Superior temporal gyrus (tissue), 1 donor: ENCODE data around the gene TSC2.
"Not testable (repeated sequence)": the region's sequence is repeated elsewhere in the genome, so short reads cannot be mapped to it uniquely, and the experiment has no call there.

Source experiments
- DNase-seq: peaks from one replicate; pipeline ENCODE4 v3.0.0-alpha.2; 2016; ENCODE audit errors: extremely low spot score

TSC2 gene

GRCh38 chr16:2104464-2104863 is 56.7 kb downstream of the TSC2 start:
- not testable (repeated sequence) for DNase-seq

- DNase-seq = not testable (repeated sequence)
These were observed 57.5 kb downstream of the TSC2 start for GRCh38 chr16:2105291-2105690.

GRCh38 chr16:2105769-2106168 is 58.0 kb downstream of the TSC2 start:
- DNase-seq = not testable (repeated sequence)

DNA sequence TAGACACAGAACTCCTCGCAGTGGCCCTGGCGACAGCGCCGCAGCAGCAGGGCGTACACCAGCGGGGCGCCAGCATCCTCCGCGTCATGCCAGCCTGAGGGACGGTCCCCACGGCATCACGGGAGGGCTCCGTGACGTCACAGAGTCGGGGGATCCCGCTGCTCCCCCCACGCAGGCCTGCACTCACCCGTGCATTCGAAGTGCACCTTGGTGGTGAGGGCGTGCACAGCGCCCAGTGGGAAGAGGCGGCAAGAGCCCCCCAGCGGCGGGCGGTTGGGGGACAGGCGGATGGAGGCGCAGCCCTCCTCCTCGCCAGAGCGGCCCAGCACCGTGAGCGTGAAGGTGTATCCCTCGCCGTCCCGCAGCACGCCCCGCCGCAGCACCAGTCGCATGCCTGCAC is 58.4 kb downstream of the TSC2 start:
- DNase-seq = not testable (repeated sequence)

- not testable (repeated sequence) for DNase-seq
These were observed 59.5 kb downstream of the TSC2 start for GRCh38 chr16:2107121-2107790.

- DNase-seq = not testable (repeated sequence)
These were observed 60.0 kb downstream of the TSC2 start for GRCh38 chr16:2107791-2108125.

- DNase-seq = not testable (repeated sequence)
These were observed 60.9 kb downstream of the TSC2 start for GRCh38 chr16:2108446-2109270.

DNA sequence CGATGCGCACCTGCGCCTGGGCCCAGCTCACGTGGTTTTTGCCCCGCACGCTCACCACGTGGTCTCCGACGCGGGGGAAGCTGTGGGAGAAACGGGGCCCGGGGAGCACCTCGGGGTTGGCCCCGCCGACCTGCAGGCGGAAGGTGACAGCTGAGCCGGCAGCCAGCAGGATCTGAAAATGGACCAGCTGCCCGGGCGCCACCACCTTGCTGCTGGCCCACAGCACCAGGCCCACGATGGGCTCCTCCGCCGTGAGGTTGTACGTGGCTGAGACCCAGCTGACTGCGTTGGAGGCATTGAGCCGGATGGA is 61.4 kb downstream of the TSC2 start:
- not testable (repeated sequence) for DNase-seq

GRCh38 chr16:2109872-2110271 is 62.1 kb downstream of the TSC2 start:
- DNase-seq = not testable (repeated sequence)

DNA sequence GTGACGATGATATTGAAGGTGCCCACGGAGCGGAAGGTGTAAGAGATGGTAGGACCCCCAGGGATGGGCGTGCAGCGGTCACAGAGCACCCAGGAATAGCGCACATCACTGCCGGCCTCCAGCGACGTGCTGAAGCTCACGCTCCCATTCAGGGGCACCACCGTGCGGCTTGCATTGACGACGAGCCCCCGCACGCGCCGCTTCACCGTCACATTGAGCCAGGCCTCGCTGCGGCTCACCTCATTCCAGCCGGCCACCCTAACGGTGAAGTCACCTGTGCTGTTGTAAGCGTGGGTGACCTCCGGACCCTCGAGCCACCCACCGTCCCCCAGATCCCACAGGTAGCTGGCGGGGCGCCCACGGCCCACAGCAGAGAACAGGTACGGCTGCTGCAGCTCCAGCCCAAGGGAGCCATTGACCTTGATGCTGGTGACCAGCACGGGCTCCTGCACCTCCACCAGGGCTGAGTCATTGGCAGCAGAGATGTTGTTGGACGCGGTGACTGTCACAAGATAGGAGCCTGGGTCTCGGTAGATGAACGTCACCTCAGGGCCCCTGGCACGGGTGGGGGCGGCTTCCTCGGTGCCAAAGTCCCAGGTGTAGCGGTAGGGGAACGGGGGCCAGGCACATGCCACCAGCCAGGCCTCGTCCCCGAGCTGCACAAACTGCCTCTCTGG is 62.7 kb downstream of the TSC2 start:
- not testable (repeated sequence) for DNase-seq

DNA sequence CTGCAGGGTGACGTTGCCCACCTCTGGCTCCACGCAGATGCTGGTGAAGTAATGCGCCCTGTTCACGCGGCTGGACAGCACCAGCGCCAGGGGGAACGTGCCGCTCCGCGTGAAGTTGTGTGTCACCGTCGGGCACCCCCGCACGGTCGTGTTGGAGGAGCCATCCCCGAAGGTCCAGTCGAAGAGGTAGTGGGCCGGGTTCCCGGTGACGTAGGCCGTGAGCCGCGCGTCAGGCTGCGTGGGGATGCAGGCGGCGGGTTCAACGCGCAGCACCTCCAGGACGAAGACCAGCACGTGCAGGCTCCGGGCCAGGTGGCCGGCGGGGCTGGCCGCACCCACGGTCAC is 63.2 kb downstream of the TSC2 start:
- DNase-seq = not testable (repeated sequence)

DNA sequence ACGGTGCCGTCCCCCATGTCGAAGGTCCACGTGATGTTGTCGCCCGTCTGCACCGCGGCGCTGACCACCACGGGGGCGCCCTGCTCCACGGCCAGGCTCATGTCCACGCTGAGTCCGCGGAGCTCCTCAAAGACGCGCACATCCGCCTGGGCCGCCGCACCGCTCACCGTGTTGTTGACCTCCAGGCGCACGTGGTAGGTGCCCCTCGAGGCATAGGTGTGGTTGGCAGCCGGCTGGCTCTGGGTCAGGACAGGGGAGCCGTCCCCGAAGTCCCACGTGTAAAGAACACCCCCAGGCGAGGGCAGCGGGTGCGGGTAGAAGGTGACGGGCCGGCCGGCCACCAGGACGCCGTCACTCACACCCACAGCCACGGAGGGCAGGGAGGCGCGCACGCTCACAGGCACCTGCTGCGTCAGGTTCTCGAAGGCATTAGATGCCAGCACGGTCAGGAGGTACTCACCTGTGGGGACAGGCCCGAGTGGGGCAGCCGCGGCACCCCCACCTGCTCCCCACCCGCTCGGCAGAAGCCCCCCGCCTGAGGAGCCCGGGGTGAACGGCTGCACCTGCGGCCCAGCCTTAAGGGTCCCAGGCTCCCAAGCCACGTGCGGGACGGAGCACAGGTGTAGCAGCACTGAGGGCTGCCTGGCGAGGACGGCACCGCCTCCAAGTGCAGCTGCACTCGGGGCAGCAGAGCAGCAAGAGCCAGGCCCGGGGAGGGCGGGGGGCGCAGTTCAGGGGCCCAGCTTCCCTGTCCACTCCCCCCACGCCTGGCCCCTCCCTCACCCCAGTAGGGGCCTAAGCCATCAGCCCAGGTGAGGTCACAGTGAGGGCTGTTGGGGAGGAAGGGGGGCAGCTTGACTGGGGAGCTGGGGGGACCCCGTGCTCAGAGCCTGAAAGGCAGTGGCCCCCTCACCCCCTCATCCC is 63.9 kb downstream of the TSC2 start:
- DNase-seq = not testable (repeated sequence)

GRCh38 chr16:2112539-2113106 is 64.8 kb downstream of the TSC2 start:
- not testable (repeated sequence) for DNase-seq

DNA sequence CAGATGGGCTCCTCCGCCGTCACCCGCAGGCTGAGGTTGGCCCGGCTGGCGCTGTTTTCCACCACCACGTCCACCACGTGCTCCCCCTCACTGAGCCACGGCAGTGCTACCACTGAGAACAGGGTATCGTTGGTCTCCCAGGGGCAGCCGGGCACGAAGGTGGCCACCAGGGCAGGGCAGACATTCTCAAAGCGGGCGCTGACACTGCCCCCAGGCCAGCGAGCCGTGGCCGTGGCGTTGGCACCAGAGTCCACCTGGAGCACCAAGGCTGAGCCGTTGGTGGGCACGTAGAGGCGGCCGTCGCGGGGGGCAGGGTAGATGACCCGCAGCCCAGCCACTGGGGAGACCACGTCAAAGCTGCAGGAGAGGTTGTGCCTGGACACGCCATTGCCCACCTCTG is 66.4 kb downstream of the TSC2 start:
- not testable (repeated sequence) for DNase-seq

DNA sequence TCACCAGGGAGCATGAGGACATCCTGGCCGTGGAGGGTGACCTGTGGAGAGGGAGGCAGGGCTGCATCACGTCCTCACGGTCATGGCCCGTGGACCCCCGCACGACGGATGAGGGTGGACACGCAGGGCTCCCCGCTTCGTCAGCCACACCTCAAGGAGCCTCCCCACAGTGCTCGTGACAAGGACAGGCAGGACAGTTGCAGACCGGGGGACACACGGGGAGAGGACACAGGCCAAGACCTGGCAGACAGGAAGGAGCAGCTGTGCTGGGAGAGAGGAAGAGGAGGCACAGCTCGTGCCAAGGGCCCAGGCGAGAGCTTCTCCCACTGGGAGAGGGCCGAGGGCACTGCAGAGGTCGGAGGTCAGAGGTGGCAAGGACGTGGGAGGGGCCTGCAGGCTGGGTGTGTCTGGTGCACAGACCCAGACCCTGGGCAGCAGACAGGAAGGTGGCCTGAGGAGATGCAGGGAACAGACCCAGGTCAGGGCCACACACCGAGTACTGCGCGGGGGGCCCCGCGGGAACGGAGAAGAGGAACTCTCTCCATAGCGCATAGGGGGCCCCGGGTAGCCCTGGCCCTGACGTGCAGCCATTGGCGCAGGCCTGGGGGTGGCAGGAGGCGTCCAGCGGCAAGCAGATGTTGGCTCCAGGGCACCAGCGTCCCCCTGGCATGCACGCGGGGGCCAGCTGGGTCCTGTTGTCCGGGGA is 67.3 kb downstream of the TSC2 start:
- DNase-seq = not testable (repeated sequence)

DNA sequence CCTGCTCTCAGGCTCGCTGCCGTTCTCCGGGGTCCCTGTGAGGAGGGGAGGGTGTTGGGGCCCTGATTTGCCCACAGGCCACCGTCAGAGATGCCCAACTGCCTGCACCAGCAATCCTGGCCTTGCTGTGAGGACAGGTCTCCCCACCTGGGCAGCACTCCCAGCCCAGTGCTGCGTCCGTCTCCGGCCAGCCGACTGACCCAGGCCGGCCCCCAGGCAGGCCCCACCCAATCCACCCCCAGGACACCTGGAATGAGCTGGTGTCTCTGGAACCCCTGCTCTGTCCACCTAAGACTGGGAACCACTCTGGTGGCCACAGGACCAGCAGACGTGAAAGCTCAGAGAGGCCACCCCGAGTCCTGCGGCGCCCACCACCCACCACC is 67.8 kb downstream of the TSC2 start:
- DNase-seq = no peak

GRCh38 chr16:2116428-2116827 is 68.6 kb downstream of the TSC2 start:
- DNase-seq = not testable (repeated sequence)

DNA sequence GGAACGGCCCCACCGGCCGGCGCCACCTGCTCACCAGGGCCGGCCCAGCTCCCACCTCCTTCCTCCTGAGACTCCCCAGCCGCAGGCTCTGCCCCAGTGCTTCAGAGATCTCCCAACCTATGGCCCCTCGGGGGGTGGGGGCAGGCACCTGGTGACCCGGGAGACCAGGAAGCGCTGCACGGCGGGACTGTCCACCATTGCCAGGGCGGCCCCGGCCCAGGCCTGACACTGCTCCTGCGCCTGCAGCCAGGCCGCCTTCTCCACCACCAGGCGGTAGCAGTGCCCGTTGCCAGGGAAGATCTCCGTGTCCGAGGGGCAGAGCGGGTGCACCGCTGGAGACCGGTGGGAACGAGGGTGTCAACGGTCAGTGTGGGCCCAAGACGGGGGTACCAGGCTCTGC is 69.6 kb downstream of the TSC2 start:
- DNase-seq = not testable (repeated sequence)

DNA sequence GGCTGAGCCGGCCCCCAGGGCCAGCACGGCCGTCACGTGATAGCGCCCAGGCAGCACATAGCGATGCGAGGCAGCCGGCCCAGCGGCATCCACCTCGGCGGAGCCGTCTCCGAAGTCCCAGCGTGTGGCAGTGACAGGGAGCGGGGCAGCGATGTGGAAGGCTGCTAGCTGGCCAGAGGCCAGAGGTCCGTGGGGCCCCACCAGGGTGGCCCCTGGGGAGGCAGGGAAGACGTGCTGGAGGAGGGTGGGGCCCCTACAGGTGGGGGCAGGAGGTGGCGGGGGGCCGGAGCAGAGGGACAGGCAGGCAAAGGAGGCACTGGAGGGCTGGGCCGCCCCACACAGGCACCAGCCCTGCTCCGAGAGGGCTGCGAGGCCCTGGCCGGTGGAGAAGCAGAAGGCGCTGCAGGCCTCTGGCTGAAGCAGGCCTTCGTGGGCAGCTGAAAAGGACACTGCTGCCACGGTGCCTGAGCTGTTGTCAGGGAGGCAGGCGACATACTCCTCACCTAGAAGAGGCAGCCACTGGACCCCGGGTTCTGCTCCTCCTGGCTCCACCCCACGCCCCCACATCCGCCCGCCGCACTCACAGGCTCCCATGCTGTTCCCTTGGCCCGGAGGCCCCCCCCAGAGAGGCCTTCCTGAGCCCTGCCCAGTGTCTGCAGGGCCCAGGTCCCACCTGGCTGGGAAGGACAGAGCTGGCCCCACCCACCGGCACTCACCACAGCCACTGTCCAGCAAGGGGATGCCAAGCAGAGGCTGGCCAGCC is 70.4 kb downstream of the TSC2 start:
- not testable (repeated sequence) for DNase-seq

- peak; percentile 86 for DNase-seq
These were observed 73.5 kb downstream of the TSC2 start for GRCh38 chr16:2121325-2121724.
